ENCODE results near the gene CHEK2.
"Not testable (repeated sequence)": the region's sequence is repeated elsewhere in the genome, so short reads cannot be mapped to it uniquely, and the experiment has no call there.

The CHEK2 gene

GRCh38 chr22:28741200-28741784 lies 328 bp downstream of the CHEK2 start:
- DNase-seq (ENCODE audit: low spot score) = no peak

- DNase-seq (ENCODE audit: low spot score) = not testable (repeated sequence)
Measured at GRCh38 chr22:28738876-28739275, 2.7 kb downstream of the CHEK2 start.

GRCh38 chr22:28737701-28738100 lies 3.9 kb downstream of the CHEK2 start:
- no peak for DNase-seq (ENCODE audit: low spot score)

- DNase-seq (ENCODE audit: low spot score) = no peak
Measured at GRCh38 chr22:28736301-28737155, 5.1 kb downstream of the CHEK2 start.

- DNase-seq (ENCODE audit: low spot score) = no peak
Measured at GRCh38 chr22:28734393-28734792, 7.2 kb downstream of the CHEK2 start.

GRCh38 chr22:28730179-28730578 lies 11.4 kb downstream of the CHEK2 start:
- no peak for DNase-seq (ENCODE audit: low spot score)

- no peak for DNase-seq (ENCODE audit: low spot score)
Measured at GRCh38 chr22:28728621-28729313, 12.9 kb downstream of the CHEK2 start.

GRCh38 chr22:28728002-28728401 lies 13.6 kb downstream of the CHEK2 start:
- no peak for DNase-seq (ENCODE audit: low spot score)

- DNase-seq (ENCODE audit: low spot score) = no peak
Measured at GRCh38 chr22:28718044-28718443, 23.6 kb downstream of the CHEK2 start.

- DNase-seq (ENCODE audit: low spot score) = no peak
Measured at GRCh38 chr22:28716686-28717085, 24.9 kb downstream of the CHEK2 start.

GRCh38 chr22:28715611-28716010 lies 26.0 kb downstream of the CHEK2 start:
- no peak for DNase-seq (ENCODE audit: low spot score)

GRCh38 chr22:28714043-28714628 lies 27.5 kb downstream of the CHEK2 start:
- DNase-seq (ENCODE audit: low spot score) = no peak

- no peak for DNase-seq (ENCODE audit: low spot score)
Measured at GRCh38 chr22:28711820-28712777, 29.5 kb downstream of the CHEK2 start.

- no peak for DNase-seq (ENCODE audit: low spot score)
Measured at GRCh38 chr22:28711341-28711740, 30.3 kb downstream of the CHEK2 start.

GRCh38 chr22:28710576-28711191 lies 30.9 kb downstream of the CHEK2 start:
- DNase-seq (ENCODE audit: low spot score) = no peak

GRCh38 chr22:28710107-28710506 lies 31.5 kb downstream of the CHEK2 start:
- no peak for DNase-seq (ENCODE audit: low spot score)

GRCh38 chr22:28706845-28707244 lies 34.8 kb downstream of the CHEK2 start:
- DNase-seq (ENCODE audit: low spot score) = no peak

- no peak for DNase-seq (ENCODE audit: low spot score)
Measured at GRCh38 chr22:28703436-28703835, 38.2 kb downstream of the CHEK2 start.

GRCh38 chr22:28702891-28703290 lies 38.7 kb downstream of the CHEK2 start:
- no peak for DNase-seq (ENCODE audit: low spot score)

GRCh38 chr22:28693041-28693760 lies 48.4 kb downstream of the CHEK2 start:
- not testable (repeated sequence) for DNase-seq (ENCODE audit: low spot score)

Measured in globus pallidus (tissue), 1 donor.